HG02588 (cell line): ENCODE results near the gene ARF5.
"Not testable (repeated sequence)": the region's sequence is repeated elsewhere in the genome, so short reads cannot be mapped to it uniquely, and the experiment has no call there.

Experiments used
- ATAC-seq: cut with Tn5 transposase; IDR thresholded peaks from one replicate; pipeline ENCODE4 v1.9.1; 2021; ENCODE audit warnings: mild to moderate bottlenecking, moderate library complexity; ENCODE audit not compliant: unreplicated experiment

ARF5 gene

DNA sequence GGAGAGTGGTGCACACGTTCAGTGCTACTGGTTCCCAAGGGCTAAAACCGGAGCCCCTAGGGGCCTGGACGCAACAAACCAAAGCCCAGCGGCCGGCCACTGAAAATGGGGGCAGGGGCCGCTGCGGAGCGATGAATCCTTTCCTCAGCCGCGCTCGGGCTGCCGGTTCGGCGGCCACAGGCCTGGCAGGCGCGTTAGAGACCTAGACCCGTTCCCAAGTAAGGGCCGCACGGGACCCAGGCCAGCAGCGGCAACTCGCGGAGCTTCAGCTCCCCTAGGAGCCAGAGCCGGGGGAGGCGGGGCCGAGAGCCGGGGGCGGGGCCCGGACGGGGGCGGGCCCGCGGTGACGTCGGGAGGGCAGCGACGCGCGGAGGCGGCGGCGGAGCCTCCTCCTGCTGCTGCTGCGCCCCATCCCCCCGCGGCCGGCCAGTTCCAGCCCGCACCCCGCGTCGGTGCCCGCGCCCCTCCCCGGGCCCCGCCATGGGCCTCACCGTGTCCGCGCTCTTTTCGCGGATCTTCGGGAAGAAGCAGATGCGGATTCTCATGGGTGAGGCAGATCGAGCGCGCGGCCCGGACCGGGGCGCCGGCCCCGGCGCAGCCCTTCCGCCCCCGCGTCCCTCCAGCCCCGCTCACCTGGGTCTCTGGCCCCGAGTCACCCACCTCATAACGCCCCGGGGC is at the start of gene ARF5:
Gene ARF5 (plus strand): TSS at position 393 of the 678 bp plus-strand sequence. CDS start 88 bp downstream, at position 481.
- peak; percentile 73 for ATAC-seq

DNA sequence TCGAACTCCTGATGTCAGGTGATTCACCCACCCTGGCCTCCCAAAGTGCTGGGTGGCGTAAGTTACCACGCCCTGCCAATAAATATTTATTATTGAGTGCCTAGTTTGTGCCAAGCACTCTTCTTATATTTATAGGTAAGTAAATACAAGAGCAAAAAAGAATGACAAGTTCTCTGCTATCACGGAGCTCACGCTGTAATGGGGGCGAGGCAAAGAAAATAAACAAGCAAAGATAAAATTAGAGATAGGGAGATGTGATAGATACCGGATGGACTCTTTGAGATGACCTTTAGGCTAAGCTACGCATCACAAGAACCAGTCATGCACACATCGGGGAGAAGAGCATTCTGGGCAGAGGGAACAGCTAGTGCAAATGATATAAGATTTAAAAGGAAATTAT is 49.1 kb upstream of the ARF5 start:
- ATAC-seq = no peak

DNA sequence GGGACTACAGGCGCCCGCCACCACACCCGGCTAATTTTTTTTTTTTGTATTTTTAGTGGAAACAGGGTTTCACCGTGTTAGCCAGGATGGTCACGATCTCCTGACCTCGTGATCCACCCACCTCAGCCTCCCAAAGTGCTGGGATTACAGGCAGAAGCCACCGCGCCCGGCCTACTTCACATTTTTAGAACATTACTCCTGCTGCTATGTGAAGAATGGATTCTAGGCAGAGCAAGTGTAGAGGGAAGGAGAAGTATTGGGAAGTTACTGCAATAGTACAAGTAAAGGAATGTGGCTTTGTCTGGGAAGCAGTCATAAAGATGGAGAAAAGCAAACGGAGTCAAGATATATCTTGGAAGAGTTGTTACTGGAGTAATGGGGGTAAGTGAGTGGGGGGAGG is 47.8 kb upstream of the ARF5 start:
- not testable (repeated sequence) for ATAC-seq

DNA sequence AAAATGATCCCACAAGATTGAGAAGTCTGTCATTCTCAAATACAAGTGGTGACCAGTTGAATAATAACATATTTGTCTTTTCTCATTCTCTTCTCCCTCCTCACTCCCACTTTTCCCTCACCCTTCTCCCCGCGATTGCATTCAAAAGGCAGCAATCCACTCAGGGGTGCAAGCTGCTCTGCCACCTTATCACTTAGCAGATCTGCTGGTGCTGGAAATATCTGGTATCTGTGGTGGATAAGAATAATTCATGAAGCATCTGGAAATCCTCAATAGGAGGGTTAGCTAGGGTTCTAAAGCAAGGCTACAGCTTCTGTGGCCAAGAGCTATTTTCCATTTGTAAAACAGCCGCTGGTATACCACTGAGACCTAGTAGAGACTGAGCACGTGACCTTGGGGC is 46.7 kb upstream of the ARF5 start:
- ATAC-seq = no peak

DNA sequence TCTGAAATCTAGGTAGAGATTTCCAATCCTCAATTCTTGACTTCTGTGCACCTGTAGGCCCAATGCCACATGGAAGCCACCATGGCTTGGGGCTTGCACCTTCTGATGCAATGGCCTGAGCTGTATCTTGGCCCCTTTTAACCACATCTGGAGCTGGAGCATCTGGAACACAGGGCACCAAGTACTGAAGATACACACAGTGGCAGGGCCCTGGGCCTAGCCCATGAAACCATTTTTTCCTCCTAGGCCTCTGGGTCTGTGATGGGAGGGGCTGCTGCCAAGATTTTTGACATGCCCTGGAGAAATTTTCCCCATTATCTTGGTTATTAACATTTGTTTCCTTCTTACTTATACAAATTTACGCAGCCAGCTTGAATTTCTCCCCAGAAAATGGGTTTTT is 41.9 kb upstream of the ARF5 start:
- no peak for ATAC-seq

DNA sequence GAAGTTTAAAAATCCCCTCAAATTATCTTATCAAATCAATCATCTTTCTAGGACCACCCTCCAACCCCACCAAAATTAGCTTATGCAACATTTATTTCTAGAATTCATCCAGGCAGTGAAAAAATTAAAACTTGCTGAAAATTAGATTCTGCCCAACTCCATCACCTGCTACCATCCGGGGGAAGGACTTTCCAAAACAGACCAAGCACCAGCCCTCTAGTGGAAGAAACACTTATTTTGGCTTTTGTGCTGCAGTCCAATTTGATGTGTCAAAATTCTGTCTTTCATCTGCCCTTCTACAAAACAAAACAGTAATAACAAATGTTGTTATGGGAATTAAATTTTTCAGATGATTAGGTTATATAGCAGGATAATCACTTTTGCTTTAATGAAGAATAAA is 38.0 kb upstream of the ARF5 start:
- ATAC-seq = no peak

DNA sequence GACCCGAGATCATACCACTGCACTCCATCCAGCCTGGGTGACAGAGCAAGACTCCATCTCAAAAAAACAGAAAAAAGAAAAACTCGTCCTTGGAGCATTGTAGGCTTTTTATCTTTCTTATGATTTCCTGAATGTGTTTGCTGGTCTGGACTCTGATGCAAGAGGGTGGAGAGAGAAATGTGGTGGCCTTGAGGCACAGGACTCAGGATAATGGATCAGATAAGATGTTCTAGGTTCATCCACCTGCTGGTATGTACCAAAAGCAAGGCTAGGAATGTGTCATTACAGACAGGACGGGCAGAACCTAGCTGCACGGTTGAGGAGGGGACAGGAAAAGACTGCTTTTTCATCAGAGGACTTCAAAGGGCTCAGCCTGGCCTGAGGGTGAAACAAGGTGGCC is 36.3 kb upstream of the ARF5 start:
- ATAC-seq = no peak

DNA sequence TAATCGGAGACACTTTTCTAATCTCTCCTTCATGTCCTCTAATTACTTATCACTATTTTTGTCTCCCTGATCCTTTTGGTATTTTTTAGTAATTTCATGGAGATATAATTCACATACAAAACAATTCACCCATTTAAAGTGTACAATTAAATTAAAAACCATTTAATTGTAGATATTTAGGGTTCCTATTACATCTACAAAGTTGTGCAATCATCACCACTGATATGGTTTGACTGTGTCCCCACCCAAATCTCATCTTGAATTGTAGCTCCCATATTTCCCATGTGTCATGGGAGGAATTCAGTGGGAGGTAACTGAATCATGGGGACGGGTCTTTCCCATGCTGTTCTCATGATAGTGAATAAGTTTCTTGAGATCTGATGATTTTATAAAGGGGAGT is 31.8 kb upstream of the ARF5 start:
- ATAC-seq = no peak

DNA sequence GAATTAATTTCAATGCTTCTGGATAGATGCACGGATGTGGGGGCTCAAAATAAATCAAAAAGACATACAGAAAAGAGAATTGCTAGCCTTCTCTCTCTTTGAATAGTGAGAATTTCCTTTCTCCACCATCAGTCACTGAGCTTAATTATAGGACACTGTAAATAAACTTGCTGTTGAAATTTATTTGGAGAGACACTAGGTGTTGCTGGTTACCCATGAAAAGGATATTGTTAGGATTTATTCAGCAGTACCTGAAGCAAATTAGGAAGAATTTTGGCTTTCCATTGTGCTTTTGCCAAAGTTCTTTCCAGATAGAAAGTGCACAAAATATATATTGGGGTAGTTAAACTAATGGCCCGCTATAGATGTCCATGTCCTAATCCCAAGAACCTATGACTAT is 30.4 kb upstream of the ARF5 start:
- no peak for ATAC-seq

DNA sequence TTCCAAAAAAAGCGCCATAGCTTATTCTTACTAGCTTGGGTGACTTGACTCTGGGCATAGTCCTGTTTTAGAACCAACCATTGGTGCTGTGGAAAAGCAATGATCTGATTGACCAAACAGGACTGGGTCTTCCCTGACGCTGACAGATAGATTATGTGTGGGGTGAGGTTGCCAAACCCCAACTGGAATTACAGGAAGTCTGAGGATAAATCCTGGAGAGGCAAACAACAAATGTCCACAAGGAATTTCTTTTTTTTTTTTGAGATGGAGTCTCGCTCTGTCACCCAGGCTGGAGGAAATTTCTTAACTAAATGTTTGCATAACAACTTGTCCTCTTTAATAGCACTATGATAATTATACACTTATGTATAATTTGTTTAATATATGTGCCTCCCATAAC is 22.0 kb upstream of the ARF5 start:
- no peak for ATAC-seq

DNA sequence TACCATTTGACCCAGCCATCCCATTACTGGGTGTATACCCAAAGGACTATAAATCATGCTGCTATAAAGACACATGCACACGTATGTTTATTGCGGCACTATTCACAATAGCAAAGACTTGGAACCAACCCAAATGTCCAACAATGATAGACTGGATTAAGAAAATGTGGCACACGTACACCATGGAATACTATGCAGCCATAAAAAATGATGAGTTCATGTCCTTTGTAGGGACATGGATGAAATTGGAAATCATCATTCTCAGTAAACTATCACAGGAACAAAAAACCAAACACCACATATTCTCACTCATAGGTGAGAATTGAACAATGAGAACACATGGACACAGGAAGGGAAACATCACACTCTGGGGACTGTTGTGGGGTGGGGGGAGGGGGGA is 20.2 kb upstream of the ARF5 start:
- ATAC-seq = not testable (repeated sequence)

DNA sequence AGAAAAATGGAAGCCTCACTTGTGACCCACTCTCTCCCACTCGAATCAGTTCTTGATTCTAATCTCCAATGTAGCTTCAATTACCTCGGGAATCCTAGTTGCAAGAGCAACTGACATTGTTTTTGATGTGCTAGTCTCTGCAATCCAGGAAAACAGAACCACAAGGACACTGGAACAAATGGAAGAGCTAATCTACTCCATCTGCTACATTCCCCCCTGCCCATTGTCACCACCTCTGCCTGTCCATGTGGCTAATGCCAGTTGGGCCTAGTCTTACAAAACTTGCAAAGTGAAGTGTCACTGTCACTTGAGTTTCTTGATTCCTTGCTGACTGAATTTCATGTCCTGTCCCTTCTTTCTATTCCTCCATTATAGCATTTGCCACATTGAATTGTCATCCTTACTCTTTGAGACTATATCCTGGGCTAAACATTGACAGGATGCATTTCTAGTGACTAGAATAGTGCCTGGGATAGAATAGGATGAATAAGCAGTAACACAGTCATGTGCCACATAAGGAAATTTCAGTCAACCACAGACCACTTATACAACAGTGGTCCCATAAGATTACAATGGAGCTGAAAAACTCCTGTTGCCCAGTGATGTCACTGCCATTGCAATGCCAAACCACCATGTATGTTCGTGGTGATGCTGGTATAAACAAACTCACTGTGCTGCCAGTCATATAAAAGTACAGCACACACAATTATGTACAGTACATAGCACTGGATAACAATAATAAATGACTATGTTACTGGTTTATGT is 16.3 kb upstream of the ARF5 start:
- ATAC-seq = no peak

DNA sequence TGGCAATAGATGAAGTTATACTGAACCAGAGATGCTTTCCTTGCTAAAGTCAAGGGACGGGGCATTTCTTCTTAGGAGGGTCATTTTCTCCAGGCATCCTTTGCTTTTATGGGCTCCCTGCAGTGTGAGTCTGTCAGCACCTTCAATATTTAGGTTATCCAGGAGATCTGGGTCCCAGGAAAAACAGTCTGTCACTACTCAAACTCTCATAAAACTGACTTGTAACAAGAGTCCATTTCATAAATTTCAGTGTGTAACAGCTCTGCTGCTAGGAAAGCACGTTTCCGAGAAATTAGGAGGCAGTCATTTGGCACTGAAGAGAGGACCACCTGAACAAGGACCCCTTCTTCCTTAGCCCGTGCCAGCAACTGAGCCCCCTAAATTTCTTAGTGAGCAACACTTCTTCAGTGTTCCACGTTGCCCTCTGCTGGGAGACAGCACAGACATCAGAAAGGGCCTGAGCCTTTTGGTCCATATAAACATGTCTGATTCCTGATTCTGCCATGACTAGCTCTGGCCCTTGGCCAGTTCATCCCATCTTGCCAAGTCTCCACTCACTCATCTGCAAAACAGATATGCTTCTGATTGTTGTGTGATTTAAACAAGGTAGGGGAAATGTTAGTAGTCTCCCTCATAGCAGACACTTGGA is 10.1 kb upstream of the ARF5 start:
- ATAC-seq = no peak

DNA sequence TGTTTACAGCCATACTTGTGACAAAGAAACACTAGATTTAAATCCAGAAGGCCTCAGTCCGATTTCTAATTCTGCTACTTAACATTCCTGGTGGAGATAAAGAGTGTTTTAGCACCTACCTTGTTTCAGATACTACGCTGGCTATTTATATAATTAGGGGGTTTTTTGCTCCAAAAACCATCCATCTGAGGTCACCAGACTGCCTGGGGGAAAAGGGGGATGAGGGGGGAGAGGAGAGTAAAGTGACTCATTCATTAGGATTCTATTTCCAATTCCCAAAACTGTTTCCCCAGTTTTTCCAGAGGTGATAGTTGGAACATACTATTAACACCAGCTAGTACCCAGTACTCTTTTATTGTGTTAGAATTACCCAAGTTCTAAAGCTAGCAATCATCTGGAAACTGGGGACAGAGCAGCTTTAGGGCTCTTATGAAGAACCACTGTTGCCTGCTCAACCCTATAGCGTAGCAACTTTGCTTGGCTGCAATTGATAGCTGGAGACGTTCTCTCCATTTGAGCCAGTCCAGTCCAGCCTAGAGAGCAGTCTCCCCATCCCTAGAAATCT is 9.4 kb upstream of the ARF5 start:
- ATAC-seq = no peak

DNA sequence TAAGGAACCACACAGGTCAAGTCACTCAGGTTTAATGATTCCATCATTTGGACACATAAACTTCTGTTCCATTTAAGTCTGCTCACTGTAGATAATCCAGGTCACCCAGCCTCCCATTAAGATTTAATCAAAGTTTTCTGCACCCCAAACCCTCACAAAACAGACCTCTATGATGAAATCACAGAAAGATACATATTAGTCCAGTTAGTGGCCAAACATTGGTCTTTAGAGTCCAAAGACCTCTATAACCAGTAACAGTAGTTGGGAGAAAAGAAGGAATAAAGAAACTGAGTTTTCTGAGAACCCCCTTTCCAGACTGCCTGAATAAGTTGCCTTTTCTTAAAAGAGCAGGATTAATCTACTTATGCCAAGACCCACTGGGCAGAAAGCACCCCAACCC is 7.6 kb upstream of the ARF5 start:
- no peak for ATAC-seq

DNA sequence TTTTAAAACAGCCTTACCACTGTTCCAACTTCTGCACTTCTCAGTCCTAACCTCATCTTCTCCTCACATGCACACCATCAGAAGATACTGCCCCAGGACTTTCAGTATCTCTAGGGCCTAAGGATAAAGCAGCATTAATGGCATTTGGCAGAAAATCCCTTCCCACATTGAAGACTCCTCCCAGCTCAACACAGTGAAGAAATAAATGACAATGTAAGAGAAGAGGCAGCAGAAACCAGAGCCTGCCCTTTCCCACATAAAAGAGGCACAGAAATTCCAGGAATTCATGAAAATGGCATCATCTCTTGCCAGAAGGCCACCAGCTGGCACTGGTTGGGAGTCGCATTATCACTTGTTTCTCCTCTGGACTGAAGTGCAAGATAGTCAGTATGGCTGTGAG is 6.5 kb upstream of the ARF5 start:
- no peak for ATAC-seq

DNA sequence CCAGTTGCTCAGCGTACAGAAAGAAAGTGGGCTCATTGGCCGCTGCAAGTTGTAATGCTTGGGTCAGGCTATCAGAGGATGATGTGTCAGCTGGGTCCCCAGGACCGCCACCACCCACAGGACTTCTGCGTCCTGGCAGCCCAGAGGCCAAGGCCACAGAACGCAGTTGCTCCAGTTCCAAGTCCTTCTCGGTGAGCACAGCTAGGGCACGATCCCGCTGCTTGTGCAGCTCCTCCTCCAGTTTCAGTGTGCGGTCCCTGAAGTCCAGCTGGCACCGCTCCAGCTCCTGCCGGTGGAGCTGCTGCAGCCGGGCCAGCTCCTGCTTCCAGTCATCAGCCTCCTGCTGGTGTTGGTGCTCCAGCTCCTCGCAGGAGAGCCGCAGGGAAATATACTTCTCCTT is 5.8 kb upstream of the ARF5 start:
- ATAC-seq = no peak

DNA sequence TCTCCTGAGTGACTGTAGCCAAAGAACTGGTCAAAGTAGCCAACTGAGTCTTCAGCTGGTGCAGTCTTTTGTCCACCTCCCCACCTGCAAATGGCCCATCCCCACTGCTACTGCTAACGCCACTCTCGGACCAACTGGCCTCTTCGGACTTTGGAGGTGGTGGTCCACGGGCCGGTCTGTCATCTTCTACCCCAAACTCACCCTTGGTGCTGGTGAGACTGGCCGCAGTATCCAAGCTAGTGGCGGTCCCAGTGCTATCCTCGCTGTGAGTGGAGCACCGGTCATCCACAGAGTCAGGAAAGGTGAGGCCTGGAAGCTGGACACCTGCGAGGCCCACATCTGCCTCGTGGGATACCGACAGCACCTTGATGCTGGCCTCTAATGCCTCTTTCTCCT is 3.6 kb upstream of the ARF5 start:
- ATAC-seq = no peak

DNA sequence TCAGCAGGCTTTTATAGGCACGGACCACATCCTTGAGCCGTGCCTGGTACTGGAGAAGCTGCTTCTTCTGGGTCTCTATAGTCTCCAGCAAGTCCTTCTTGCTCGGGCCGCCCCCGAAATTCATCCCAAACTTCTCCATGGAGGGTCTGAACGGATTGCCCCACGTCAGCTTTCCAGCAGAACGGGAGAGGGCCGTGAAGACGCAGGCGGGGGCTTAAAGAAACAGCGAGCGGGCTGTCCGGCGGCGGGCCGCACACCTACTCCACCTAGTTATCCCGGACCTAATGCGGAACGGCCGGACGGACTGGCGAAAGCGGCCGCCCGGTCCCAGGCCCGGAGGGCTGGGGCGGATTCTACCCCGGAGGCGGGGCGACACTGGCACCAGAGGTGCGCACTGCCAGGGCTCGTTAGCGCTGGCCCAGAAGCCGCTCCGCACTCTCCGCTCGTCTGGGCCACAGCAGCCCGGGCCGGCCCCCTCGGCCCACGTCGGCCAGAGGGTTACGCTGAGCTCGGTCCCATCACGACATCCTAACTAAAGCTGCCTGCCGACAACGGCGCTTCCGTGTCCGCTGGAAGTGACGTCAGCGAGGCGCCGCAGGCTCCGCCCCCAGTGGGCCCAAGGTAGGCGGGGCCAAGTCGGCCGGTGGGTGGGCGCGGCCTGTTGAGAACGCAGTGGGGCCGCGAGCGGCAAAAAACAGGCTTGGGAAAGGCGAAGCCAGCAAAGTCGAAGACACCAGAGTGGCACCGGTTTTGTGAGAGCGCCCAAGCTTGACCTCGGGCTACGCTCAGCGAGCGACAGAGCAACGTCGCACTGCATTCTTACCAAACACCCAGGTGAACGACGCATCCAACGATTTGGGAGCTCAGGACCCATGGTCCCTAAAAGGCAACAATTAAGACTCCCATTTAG is 2.9 kb upstream of the ARF5 start, which contains the start of gene GCC1:
Gene GCC1 (minus strand): TSS at position 553 of the 910 bp plus-strand sequence. CDS start 414 bp downstream, at position 139.
- peak; percentile 74 for ATAC-seq

DNA sequence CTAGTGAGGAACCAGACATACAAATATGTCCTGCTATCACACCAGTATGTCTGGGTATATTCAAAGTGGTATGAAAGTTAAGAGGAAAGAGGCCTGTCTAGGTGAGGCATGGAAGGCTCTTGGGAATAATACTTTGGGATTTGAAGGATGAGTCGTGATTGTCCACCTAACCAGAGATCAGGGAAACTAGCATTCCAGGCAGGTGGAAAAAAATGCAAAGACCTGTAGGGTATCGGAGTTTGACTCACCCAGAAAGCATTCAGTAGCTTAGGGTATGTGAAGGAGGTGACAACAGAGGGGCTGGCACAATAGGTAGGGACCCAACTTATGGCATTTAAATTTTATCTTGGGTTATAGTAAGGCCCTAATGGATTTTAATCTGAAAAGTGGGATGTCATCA is 1.9 kb upstream of the ARF5 start:
- no peak for ATAC-seq

DNA sequence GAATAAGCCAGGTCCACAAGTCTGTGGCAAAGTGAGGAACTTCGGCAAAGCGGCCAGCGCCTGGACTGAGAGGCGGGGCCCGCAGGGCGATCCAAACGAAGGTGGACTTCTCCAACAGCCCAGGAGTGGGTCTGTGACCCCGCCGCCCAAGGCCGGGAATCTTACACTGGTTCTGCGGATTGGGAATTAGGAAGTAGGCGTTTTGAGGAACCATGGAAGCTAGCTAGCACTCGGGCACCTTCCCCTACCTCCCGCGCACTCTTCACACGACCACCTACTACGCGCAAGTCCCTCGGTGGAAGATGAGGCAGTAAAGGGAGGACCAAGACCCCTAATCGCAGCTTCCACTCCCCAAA is 570 bp upstream of the ARF5 start:
- ATAC-seq = no peak
